ENCODE measurements around the gene KIF3B. TPM values are rescaled to one million over a fixed set of nuclear protein-coding genes. Genes with fewer than 3 reads are reported as not detected.

KIF3B gene
- total and polyA plus RNA-seq, 2 donors (not counting 1 experiment from before 2014, with no cell fraction given), result 12.7 to 17.5 TPM

DNA sequence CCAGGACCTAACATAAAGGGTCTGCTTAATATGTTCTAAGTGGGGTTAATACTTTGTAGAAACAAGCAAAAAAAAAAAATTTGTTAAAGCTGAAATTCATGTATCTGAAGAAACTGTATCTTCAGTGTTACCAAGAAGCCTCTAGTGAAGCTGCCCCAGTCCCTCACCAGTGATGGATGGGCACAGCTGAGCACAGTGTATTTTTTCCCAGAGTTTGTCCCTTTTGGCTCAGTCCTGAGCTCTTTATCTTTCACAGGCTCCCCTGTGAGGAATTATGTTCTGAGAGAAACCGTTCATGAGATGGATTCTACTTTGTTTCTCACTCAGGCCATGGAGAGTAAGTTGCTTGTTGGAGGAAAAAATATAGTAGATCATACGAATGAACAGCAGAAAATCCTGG, 38.4 kb downstream of the KIF3B start:
- intact Hi-C loops (cut with micrococcal nuclease), result no loop called here

DNA sequence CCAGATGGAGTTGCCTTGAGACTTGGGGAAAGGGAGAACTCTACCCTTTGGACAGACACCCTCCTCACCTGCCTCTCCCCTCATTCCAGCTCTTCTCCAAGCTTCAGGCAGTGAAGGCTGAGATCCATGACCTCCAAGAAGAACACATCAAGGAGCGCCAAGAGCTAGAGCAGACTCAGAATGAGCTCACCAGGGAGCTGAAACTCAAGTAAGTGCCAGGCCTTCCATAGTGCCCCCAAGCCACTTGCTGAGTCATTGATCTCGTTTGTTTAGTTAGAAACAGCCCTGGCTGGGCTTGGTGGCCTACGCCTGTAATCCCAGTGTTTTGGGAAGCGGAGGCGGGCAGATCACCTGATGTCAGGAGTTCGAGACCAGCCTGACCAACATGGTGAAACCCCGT, 39.2 kb downstream of the KIF3B start:
- TF ChIP-seq EZH2 (IDR thresholded peaks at IDR 0.05; ENCODE audit: borderline replicate concordance, insufficient read depth, low read depth, low read length, poor library complexity, severe bottlenecking), result no peak
- TF ChIP-seq, protein P1, sequence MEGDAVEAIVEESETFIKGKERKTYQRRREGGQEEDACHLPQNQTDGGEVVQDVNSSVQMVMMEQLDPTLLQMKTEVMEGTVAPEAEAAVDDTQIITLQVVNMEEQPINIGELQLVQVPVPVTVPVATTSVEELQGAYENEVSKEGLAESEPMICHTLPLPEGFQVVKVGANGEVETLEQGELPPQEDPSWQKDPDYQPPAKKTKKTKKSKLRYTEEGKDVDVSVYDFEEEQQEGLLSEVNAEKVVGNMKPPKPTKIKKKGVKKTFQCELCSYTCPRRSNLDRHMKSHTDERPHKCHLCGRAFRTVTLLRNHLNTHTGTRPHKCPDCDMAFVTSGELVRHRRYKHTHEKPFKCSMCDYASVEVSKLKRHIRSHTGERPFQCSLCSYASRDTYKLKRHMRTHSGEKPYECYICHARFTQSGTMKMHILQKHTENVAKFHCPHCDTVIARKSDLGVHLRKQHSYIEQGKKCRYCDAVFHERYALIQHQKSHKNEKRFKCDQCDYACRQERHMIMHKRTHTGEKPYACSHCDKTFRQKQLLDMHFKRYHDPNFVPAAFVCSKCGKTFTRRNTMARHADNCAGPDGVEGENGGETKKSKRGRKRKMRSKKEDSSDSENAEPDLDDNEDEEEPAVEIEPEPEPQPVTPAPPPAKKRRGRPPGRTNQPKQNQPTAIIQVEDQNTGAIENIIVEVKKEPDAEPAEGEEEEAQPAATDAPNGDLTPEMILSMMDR (IDR thresholded peaks at IDR 0.05), result no peak
- no peaks in the 10 kb centered on the region for H3K4me1 ChIP-seq (ENCODE audit: control insufficient read depth in 2 of 2, insufficient read depth in 2 of 2, low read length in 2 of 2)
- no peak overlapping the region for H3K9ac ChIP-seq (ENCODE audit: low read length)
- WGBS (ENCODE audit: insufficient coverage), result 95% methylated on average over 6 of the region's 7 CpGs
- H3K27ac ChIP-seq (ENCODE audit: low read length in 2 of 2), result no peak overlapping the region
- Mint-ChIP-seq H3K4me1 (peaks cover 3% of the 10 kb centered on the region), H3K9me3 (ENCODE audit: insufficient read depth) (no peaks in the 10 kb centered on the region), H3K27me3 (no peaks in the 10 kb centered on the region), H3K4me3 (no peak overlapping the region), H3K27ac (no peak overlapping the region)
- DNase-seq (no peak), ATAC-seq (ENCODE audit: low read depth) (no peak)
- H3K27me3 ChIP-seq (replicated peaks in 1 of 4; ENCODE audit: control extremely low read depth in 1 of 4, control insufficient read depth in 3 of 4, insufficient read depth in 4 of 4, low read length in 3 of 4), result no peaks in the 10 kb centered on the region
- ChIA-PET POLR2A (no interaction called here), CTCF (interaction anchor here (1.0 to 1.6 kb wide), 2 partner anchors 7 to 37 kb away, joined by 3 to 4 read pairs; no protein-coding TSS in a partner anchor)
- H3K9me3 ChIP-seq (ENCODE audit: control extremely low read depth in 1 of 3, control insufficient read depth in 2 of 3, insufficient read depth in 1 of 3, low read length in 2 of 3), result no peaks in the 10 kb centered on the region
- H3K36me3 ChIP-seq (replicated peaks in 1 of 2; ENCODE audit: control extremely low read depth in 1 of 2, control insufficient read depth in 1 of 2, extremely low read depth in 1 of 2, insufficient read depth in 2 of 2, low read length in 1 of 2), result peaks cover 2 to 64% of the 10 kb centered on the region in 2 experiments
- peaks cover 26% of the 10 kb centered on the region for H3K79me2 ChIP-seq (ENCODE audit: control insufficient read depth, insufficient read depth, low read length)
- no peak overlapping the region for H3K4me3 ChIP-seq (ENCODE audit: control extremely low read depth in 1 of 5, extremely low read depth in 1 of 5, insufficient read depth in 1 of 5, low read depth in 2 of 5, low read length in 4 of 5)
- H2AFZ ChIP-seq (ENCODE audit: insufficient read depth, low read depth, low read length, poor library complexity, severe bottlenecking), result no peak overlapping the region
- H3K4me2 ChIP-seq (replicated peaks; ENCODE audit: low read depth, low read length, poor library complexity, severe bottlenecking), result no peak overlapping the region
- intact Hi-C loops (cut with micrococcal nuclease), result no loop called here
- peaks cover 21% of the 10 kb centered on the region for H4K20me1 ChIP-seq (ENCODE audit: control insufficient read depth, insufficient read depth, low read length, poor library complexity, severe bottlenecking)

More for the DNA sequence above, 38.4 kb downstream of the KIF3B start:
- ChIA-PET CTCF (interaction anchor here (0.6 kb wide), 1 partner anchor 181 kb away, joined by 3 read pairs; no protein-coding TSS in a partner anchor), POLR2A (no interaction called here)
- peaks cover 1% of the 10 kb centered on the region for H3K4me1 Mint-ChIP-seq
- Histone ChIP-seq H3K79me2 (ENCODE audit: control insufficient read depth, insufficient read depth, low read length) (peaks cover 29% of the 10 kb centered on the region), H3K4me2 (replicated peaks; ENCODE audit: low read depth, low read length, poor library complexity, severe bottlenecking) (no peak overlapping the region), H3K27ac (ENCODE audit: low read length in 2 of 2) (no peak overlapping the region), H4K20me1 (ENCODE audit: control insufficient read depth, insufficient read depth, low read length, poor library complexity, severe bottlenecking) (peaks cover 24% of the 10 kb centered on the region), H3K9me3 (ENCODE audit: control extremely low read depth in 1 of 3, control insufficient read depth in 2 of 3, insufficient read depth in 1 of 3, low read length in 2 of 3) (no peaks in the 10 kb centered on the region), H3K4me3 (ENCODE audit: control extremely low read depth in 1 of 5, extremely low read depth in 1 of 5, insufficient read depth in 1 of 5, low read depth in 2 of 5, low read length in 4 of 5) (no peak overlapping the region), H3K36me3 (replicated peaks in 1 of 2; ENCODE audit: control extremely low read depth in 1 of 2, control insufficient read depth in 1 of 2, extremely low read depth in 1 of 2, insufficient read depth in 2 of 2, low read length in 1 of 2) (peaks cover 2 to 64% of the 10 kb centered on the region in 2 experiments), H3K27me3 (replicated peaks in 1 of 4; ENCODE audit: control extremely low read depth in 1 of 4, control insufficient read depth in 3 of 4, insufficient read depth in 4 of 4, low read length in 3 of 4) (no peaks in the 10 kb centered on the region), H3K9ac (ENCODE audit: low read length) (no peak overlapping the region), H3K4me1 (ENCODE audit: control insufficient read depth in 2 of 2, insufficient read depth in 2 of 2, low read length in 2 of 2) (no peaks in the 10 kb centered on the region), H2AFZ (ENCODE audit: insufficient read depth, low read depth, low read length, poor library complexity, severe bottlenecking) (no peak overlapping the region)
- DNase-seq, result no peak
- H3K27me3 Mint-ChIP-seq, result no peaks in the 10 kb centered on the region
- H3K27ac Mint-ChIP-seq, result no peak overlapping the region
- TF ChIP-seq, protein P1 (IDR thresholded peaks at IDR 0.05), result no peak
- TF ChIP-seq EZH2 (IDR thresholded peaks at IDR 0.05; ENCODE audit: borderline replicate concordance, insufficient read depth, low read depth, low read length, poor library complexity, severe bottlenecking), result no peak
- no peaks in the 10 kb centered on the region for H3K9me3 Mint-ChIP-seq (ENCODE audit: insufficient read depth)
- no peak overlapping the region for H3K4me3 Mint-ChIP-seq
- no peak for ATAC-seq (ENCODE audit: low read depth)
- 100% methylated on average over 2 of the region's 2 CpGs for WGBS (ENCODE audit: insufficient coverage)

Data from B cell (primary cell).